Lower lobe of right lung (tissue), 2 donors: ENCODE data around the gene ZKSCAN8. TPM values are rescaled to one million over a fixed set of nuclear protein-coding genes. Genes with fewer than 3 reads are reported as not detected.

Experiments
- ATAC-seq, 2 donors: fragments of 200-7000 bp; cut with Tn5 transposase; one replicate each; pipeline ENCODE4 v1.9.1; 2020 to 2022; ENCODE audit warnings: mild to moderate bottlenecking in 2 of 2, moderate library complexity in 2 of 2
- DNase-seq: peaks from one replicate; pipeline ENCODE4 v3.0.0-alpha.2; 2020
- H3K27ac ChIP-seq: fragments of 200-600 bp; one replicate; pipeline ENCODE4 v1.8.0; 2022
- H3K27me3 ChIP-seq: fragments of 200-600 bp; one replicate; pipeline ENCODE4 v1.8.0; 2022; ENCODE audit warnings: low read depth
- H3K36me3 ChIP-seq: fragments of 200-600 bp; one replicate; pipeline ENCODE4 v1.8.0; 2022; ENCODE audit warnings: mild to moderate bottlenecking
- H3K4me1 ChIP-seq: fragments of 200-600 bp; one replicate; pipeline ENCODE4 v1.8.0; 2022
- H3K4me3 ChIP-seq: fragments of 200-600 bp; one replicate; pipeline ENCODE4 v1.8.0; 2022; ENCODE audit warnings: mild to moderate bottlenecking
- H3K9me3 ChIP-seq: fragments of 200-600 bp; one replicate; pipeline ENCODE4 v1.8.0; 2022
- intact Hi-C: fragments of 100-400 bp; cut with DNase I; formaldehyde crosslinking; loops from one replicate; pipeline ENCODE4 v1.11.0; 2022
- total RNA-seq: library from RNA; stranded (reverse); fragmentation: NEBNext Ultra II Directional; extraction: Animal tissue kit (Norgen Biotek cat#: 25700); gene quantifications from one replicate; pipeline ENCODE4 v1.2.1, GENCODE V29; 2021
- TF ChIP-seq, protein P1 (sequence below): fragments of 200-600 bp; IDR thresholded peaks from one replicate; pipeline ENCODE4 v1.8.0; 2022; ENCODE audit warnings: antibody characterized with exemption, mild to moderate bottlenecking
- donor health status: DM: no; HTN: yes; CAD: no; lungs with severe emphysema.

Gene ZKSCAN8
- total RNA-seq, 1 donor from 2014 or later, result 20.6 TPM

DNA sequence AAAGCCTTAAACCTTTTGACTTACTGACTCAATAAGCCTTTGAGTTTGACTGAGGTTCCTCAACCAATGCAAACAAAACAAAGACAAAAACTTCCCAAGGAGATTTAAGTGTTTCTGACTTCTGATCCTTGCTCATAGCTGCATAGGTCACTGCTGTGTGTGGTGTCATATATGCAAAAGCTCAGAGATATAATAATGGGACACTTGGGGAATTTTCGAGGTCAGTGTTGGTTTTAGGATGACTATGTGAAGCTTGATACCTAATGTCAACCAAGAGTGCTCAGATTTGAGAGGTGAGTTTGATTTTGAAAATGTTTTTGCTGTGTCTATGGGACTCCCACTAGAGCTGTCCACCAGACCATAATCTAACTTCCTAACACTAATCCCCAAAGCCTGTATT lies 26.2 kb downstream of the ZKSCAN8 start:
- TF ChIP-seq, protein P1, sequence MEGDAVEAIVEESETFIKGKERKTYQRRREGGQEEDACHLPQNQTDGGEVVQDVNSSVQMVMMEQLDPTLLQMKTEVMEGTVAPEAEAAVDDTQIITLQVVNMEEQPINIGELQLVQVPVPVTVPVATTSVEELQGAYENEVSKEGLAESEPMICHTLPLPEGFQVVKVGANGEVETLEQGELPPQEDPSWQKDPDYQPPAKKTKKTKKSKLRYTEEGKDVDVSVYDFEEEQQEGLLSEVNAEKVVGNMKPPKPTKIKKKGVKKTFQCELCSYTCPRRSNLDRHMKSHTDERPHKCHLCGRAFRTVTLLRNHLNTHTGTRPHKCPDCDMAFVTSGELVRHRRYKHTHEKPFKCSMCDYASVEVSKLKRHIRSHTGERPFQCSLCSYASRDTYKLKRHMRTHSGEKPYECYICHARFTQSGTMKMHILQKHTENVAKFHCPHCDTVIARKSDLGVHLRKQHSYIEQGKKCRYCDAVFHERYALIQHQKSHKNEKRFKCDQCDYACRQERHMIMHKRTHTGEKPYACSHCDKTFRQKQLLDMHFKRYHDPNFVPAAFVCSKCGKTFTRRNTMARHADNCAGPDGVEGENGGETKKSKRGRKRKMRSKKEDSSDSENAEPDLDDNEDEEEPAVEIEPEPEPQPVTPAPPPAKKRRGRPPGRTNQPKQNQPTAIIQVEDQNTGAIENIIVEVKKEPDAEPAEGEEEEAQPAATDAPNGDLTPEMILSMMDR, result no peak
- ATAC-seq (no peak), DNase-seq (no peak)
- Histone ChIP-seq H3K27ac (no peak overlapping the region), H3K4me1 (no peaks in the 10 kb centered on the region), H3K9me3 (no peaks in the 10 kb centered on the region), H3K27me3 (no peaks in the 10 kb centered on the region), H3K4me3 (no peak overlapping the region), H3K36me3 (no peaks in the 10 kb centered on the region)
- intact Hi-C loops, result no loop called here

DNA sequence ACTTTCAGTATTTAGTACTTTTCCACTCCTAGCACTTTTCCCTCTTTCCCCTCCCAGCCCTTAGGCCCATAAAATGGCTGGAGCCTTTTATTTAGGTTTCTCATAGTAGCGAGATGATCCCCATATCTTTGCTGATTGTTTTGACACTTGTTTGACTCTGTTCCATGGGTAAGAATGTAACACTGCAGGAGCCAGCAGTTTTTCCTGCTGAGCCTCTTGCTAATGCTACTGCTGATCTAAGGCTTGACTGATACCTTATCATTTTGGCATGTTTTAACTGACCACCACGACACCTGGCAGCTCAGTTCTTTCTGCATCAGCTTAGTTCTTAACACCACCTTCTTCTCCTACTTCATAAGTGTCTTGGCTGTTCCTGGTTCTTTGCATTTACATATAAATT lies 29.6 kb downstream of the ZKSCAN8 start:
- no peaks in the 10 kb centered on the region for H3K4me1 ChIP-seq
- TF ChIP-seq, protein P1, result no peak

DNA sequence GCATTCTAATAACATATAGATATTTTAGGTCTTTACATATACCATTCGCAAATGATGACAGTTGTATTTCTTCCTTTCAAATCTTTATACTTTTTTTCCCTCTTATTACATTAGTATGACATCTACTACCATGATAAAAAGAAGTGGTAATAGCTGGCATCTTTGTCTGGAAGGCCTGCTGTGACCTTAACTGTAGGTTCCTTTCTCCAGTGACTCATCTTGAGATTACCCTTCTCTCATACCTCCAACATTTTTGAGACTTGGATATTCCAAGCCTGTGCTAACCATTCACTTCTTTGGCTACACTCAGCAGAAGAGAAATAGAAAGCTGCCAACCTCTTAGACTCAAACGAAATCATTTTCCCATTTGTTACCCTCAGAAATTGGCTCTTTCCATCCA lies 30.3 kb downstream of the ZKSCAN8 start:
- Histone ChIP-seq H3K9me3 (no peaks in the 10 kb centered on the region), H3K36me3 (no peaks in the 10 kb centered on the region), H3K4me1 (no peaks in the 10 kb centered on the region), H3K27ac (no peak overlapping the region), H3K27me3 (no peaks in the 10 kb centered on the region), H3K4me3 (no peak overlapping the region)
- DNase-seq, result no peak
- no peak for ATAC-seq
- TF ChIP-seq, protein P1, result no peak
- intact Hi-C loops, result no loop called here

More for the DNA sequence above, 29.6 kb downstream of the ZKSCAN8 start:
- H3K4me3 ChIP-seq, result no peak overlapping the region
- no peaks in the 10 kb centered on the region for H3K27me3 ChIP-seq
- H3K27ac ChIP-seq, result no peak overlapping the region
- DNase-seq (no peak), ATAC-seq (no peak)
- H3K9me3 ChIP-seq, result no peaks in the 10 kb centered on the region
- no peaks in the 10 kb centered on the region for H3K36me3 ChIP-seq
- intact Hi-C loops, result no loop called here

DNA sequence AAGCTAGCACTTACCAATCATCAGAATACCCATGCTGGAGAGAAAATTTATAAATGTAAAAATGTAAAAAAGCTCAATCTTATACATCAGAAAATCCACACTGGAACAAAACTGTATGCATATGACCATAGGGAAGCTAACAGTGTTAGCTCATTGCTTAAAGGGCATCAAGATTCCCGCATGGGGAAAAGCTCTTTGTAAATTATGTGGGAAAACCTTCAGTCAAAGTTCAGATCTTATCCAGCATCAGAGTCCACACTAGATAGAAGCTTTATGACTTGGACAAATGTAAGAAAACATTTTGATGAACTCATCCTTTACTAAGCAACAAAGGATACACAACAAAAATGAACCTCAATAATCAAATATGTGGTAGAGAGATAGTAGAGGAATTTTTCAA lies 34.7 kb downstream of the ZKSCAN8 start:
- H3K27me3 ChIP-seq, result peaks cover 13% of the 10 kb centered on the region
- H3K36me3 ChIP-seq, result no peaks in the 10 kb centered on the region
- H3K4me1 ChIP-seq, result no peaks in the 10 kb centered on the region
- TF ChIP-seq, protein P1, result no peak
- intact Hi-C loops, result no loop called here
- H3K4me3 ChIP-seq, result no peak overlapping the region
- no peaks in the 10 kb centered on the region for H3K9me3 ChIP-seq
- no peak overlapping the region for H3K27ac ChIP-seq
- no peak for DNase-seq
- no peak for ATAC-seq

DNA sequence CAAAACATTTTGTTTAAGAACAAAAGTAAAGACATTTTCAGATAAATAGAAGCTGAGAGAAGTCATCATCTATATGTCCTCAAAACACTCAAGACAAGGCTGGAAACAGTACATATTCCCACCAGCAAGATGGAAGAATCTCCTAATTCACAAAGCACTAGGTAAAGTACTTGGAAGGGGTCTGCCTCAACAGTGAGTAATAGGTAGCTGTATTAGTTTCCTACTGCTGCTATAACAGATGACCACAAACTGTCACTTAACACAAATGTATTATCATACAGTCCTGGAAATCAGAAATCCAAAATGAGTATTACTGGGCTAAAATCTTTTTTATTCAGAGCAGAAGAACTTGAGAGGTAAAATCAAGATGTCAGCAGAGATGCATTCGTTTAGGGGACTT lies 40.6 kb downstream of the ZKSCAN8 start:
- DNase-seq, result no peak
- Histone ChIP-seq H3K4me1 (no peaks in the 10 kb centered on the region), H3K9me3 (peaks cover 8% of the 10 kb centered on the region), H3K4me3 (no peak overlapping the region), H3K27me3 (peaks cover 13% of the 10 kb centered on the region), H3K36me3 (no peaks in the 10 kb centered on the region), H3K27ac (no peak overlapping the region)
- intact Hi-C loops, result no loop called here
- TF ChIP-seq, protein P1, result no peak
- ATAC-seq, result no peak
